ENCODE measurements around the gene DDX24.

GRCh38 chr14:94029265-94029664 lies 51.7 kb downstream of the DDX24 start:
- TF ChIP-seq CTCF (IDR thresholded peaks at IDR 0.05): no peak
- TF ChIP-seq POLR2AphosphoS5 (IDR thresholded peaks at IDR 0.05; ENCODE audit: insufficient read depth in 1 of 2, low read depth in 1 of 2): no peak
- no peak for TF ChIP-seq POLR2A (IDR thresholded peaks at IDR 0.05)

Data from vagina (tissue), 2 donors.